Esophagus muscularis mucosa (tissue), 4 donors: Measurements from ENCODE around the gene YWHAH. TPM values are rescaled to one million over a fixed set of nuclear protein-coding genes. Genes with fewer than 3 reads are reported as not detected.

Source experiments
- DNase-seq: peaks from one replicate; pipeline ENCODE4 v3.0.0-alpha.2; 2017; ENCODE audit errors: extremely low spot score
- H3K27ac ChIP-seq, 4 donors: fragments of 200-600 bp; sonication (generic); replicated peaks in 1 of 4; 1 replicate in 3 of 4; 2 replicates in 1 of 4; pipeline ENCODE4 v1.5.1; 2016 to 2019; ENCODE audit warnings: mild to moderate bottlenecking in 1 of 4
- H3K27me3 ChIP-seq, 4 donors: fragments of 200-600 bp; sonication (generic); one replicate each; pipeline versions ENCODE4 v1.5.1 to v1.6.0; 2016 to 2019
- H3K36me3 ChIP-seq, 4 donors: fragments of 200-600 bp; sonication (generic); one replicate each; pipeline ENCODE4 v1.5.1; 2016 to 2019
- H3K4me1 ChIP-seq, 4 donors: fragments of 200-600 bp; sonication (generic); one replicate each; pipeline ENCODE4 v1.5.1; 2016 to 2019
- H3K4me3 ChIP-seq, 4 donors: fragments of 200-600 bp; sonication (generic); 1 replicate in 2 of 4; 2 replicates in 2 of 4; pipeline ENCODE4 v1.5.1; 2016 to 2019; ENCODE audit warnings: mild to moderate bottlenecking in 4 of 4, moderate library complexity in 1 of 4
- H3K9me3 ChIP-seq, 4 donors: fragments of 200-600 bp; sonication (generic); 1 replicate in 3 of 4; 2 replicates in 1 of 4; pipeline ENCODE4 v1.5.1; 2016 to 2019
- CTCF ChIP-seq, 3 experiments: fragments of 200-600 bp in 2 of 3; fragments of 450-650 bp in 1 of 3; sonication (generic) in 2 of 3; IDR thresholded peaks; one replicate each; pipeline ENCODE4 v1.5.1; 2017 to 2019; ENCODE audit warnings: antibody characterized with exemption in 3 of 3, mild to moderate bottlenecking in 2 of 3, moderate library complexity in 1 of 3
- EP300 ChIP-seq: sonication (generic); formaldehyde crosslinking; IDR thresholded peaks from one replicate; pipeline ENCODE4 v1.6.1; 2017; ENCODE audit warnings: antibody characterized with exemption
- POLR2A ChIP-seq: fragments of 450-650 bp; IDR thresholded peaks from one replicate; pipeline ENCODE4 v1.6.1; 2017; ENCODE audit warnings: antibody characterized with exemption, moderate library complexity, mild to moderate bottlenecking, low read depth
- POLR2AphosphoS5 ChIP-seq, 2 donors: sonication (generic); formaldehyde crosslinking; IDR thresholded peaks; one replicate each; pipeline ENCODE4 v1.6.1; 2017; ENCODE audit warnings: antibody characterized with exemption in 2 of 2
- WGBS: methylation state at CpG from one replicate; pipeline ENCODE4 v1.1.5; 2018; 5-methylcytosine and 5-hydroxymethylcytosine counted together
- intact Hi-C: fragments of 100-400 bp; cut with DNase I; formaldehyde crosslinking; loops from one replicate; pipeline ENCODE4 v1.15.1; 2023
- total RNA-seq, 4 donors: library from RNA; depleted of rRNA; stranded (reverse); fragments of >200 nt; gene quantifications; one replicate each; pipeline versions ENCODE4 v1.1.0 to v1.2.1, GENCODE V29; 2016

The YWHAH gene
- total RNA-seq, 4 donors from 2014 or later: 132 to 232 (median 183) TPM

DNA sequence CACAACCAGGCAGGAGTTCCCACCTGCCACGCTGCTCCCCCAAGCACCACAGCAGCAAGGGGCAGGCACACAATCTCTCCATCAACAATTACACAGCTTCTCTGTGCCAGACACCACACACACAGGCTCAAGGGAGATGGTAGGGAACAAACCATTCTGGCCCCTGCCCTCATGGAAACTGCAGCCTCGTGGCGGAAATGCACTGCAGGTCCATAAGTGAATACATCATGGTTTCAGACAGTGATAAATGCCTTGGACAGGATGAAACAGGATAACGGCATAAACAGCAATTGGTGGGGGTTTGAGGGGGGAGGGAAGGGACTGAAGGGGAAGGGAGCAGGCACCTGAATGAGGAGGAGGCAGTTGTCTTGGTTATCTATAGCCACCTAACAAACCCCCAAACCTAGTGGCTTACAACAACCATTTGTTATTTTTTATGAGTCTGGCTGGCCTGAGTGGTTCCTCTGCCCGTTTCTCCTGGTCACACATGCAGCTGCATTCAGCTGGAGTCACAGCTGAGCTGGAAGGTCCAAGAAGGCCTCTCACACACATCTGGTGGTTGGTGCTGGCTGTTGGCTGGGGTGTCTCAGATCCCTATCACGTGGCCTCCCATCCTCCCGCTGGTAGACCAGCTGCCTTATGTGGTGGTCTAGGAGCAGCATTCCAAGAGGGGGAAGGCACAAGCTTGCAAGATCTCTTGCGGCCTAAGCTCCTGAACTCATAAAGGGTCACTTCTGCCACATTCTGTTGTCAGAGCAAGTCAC is 15.0 kb upstream of the YWHAH start:
- Histone ChIP-seq H3K9me3 (no peaks in the 10 kb centered on the region), H3K36me3 (no peaks in the 10 kb centered on the region), H3K27me3 (peaks cover 0 to 12% (median 0%) of the 10 kb centered on the region in 4 donors), H3K27ac (no peak overlapping the region), H3K4me1 (no peaks in the 10 kb centered on the region), H3K4me3 (no peak overlapping the region)
- no peak for DNase-seq
- intact Hi-C loops: no loop called here
- WGBS: 66% methylated on average over 8 of the region's 8 CpGs
- TF ChIP-seq CTCF (IDR thresholded peaks at IDR 0.05): no peak
- TF ChIP-seq POLR2AphosphoS5 (IDR thresholded peaks at IDR 0.05): no peak
- no peak for TF ChIP-seq POLR2A
- no peak for TF ChIP-seq EP300

DNA sequence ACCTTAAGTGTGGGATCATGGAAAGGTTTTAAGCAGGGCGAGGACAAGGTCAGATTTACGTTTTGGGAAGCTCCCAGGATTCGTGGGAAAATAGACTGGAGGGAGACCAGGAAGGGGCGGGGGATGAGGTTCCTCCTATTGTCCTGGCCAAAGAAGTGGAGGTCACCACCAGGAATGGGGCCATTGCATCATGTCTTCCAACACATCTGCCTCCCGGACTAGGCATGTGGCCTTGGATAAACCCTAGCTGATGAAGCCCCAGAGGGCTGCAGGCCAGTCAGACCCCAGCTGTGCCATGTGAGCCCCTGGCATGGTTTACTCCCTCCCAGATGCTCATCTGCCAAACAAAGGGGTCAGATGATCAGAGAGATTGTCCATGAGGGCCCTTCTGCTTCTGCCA is 11.5 kb upstream of the YWHAH start:
- H3K27me3 ChIP-seq: peaks cover 0 to 9% (median 0%) of the 10 kb centered on the region in 4 donors
- 82% methylated on average over 5 of the region's 5 CpGs for WGBS
- intact Hi-C loops: no loop called here
- H3K9me3 ChIP-seq: no peaks in the 10 kb centered on the region
- TF ChIP-seq EP300: no peak
- TF ChIP-seq POLR2AphosphoS5 (IDR thresholded peaks at IDR 0.05): no peak
- no peak for TF ChIP-seq CTCF (IDR thresholded peaks at IDR 0.05)
- no peak for TF ChIP-seq POLR2A
- H3K27ac ChIP-seq: no peak overlapping the region
- no peaks in the 10 kb centered on the region for H3K36me3 ChIP-seq
- no peak overlapping the region for H3K4me3 ChIP-seq
- H3K4me1 ChIP-seq: no peaks in the 10 kb centered on the region
- no peak for DNase-seq

- Histone ChIP-seq H3K36me3 (no peaks in the 10 kb centered on the region), H3K4me1 (no peaks in the 10 kb centered on the region), H3K4me3 (no peak overlapping the region), H3K9me3 (no peaks in the 10 kb centered on the region), H3K27me3 (peaks cover 0 to 9% (median 0%) of the 10 kb centered on the region in 4 donors), H3K27ac (no peak overlapping the region)
- no peak for TF ChIP-seq CTCF (IDR thresholded peaks at IDR 0.05)
- TF ChIP-seq POLR2AphosphoS5 (IDR thresholded peaks at IDR 0.05): no peak
- no peak for TF ChIP-seq EP300
- no peak for TF ChIP-seq POLR2A
- DNase-seq: no peak
- intact Hi-C loops: no loop called here
- WGBS: 97% methylated on average over 6 of the region's 6 CpGs
These were observed 10.9 kb upstream of the YWHAH start for GRCh38 chr22:31933406-31933805.

DNA sequence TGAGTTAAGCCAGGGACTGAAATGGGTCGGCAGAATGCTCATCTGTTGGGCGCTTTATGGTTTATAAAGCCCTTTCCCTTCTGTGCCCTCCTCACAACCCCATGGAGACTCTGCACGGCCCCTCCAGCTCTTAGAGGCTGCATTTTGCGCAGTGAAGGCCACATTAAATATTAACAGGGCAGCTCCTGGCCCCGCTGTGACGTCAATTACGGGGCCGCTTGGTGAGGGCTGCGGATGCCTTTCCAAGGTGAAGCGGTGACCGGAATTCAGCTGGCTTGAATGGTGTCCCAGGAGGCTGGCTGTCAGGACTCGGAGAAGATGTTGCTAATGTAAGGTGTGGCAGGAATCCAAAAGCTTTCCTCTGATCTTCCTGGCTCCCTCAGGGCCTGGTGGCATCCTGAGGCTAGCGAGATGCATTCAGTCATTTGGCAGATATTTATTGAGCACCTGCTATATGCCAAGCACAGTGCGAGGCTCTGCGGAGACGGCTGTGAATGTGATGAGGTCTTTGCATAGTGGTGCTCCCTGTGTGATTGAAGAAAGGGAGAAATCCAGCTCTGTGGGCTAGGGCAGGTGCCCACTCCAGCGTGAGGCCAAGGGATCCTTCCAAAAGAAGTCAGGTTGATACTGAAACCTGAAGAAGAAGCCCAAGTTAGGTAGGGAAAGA is 10.4 kb upstream of the YWHAH start:
- WGBS: 84% methylated on average over 17 of the region's 17 CpGs

More for the DNA sequence above, 10.4 kb upstream of the YWHAH start:
- no peaks in the 10 kb centered on the region for H3K9me3 ChIP-seq
- no peak for DNase-seq
- intact Hi-C loops: no loop called here
- no peak overlapping the region for H3K4me3 ChIP-seq
- H3K27me3 ChIP-seq: peaks cover 0 to 9% (median 0%) of the 10 kb centered on the region in 4 donors
- no peaks in the 10 kb centered on the region for H3K36me3 ChIP-seq
- no peak for TF ChIP-seq POLR2AphosphoS5 (IDR thresholded peaks at IDR 0.05)
- TF ChIP-seq CTCF (IDR thresholded peaks at IDR 0.05): no peak
- TF ChIP-seq POLR2A: no peak
- no peak for TF ChIP-seq EP300
- no peak overlapping the region for H3K27ac ChIP-seq
- no peaks in the 10 kb centered on the region for H3K4me1 ChIP-seq
